Measurements from ENCODE around the gene PCCA.
"Not testable (repeated sequence)": the region's sequence is repeated elsewhere in the genome, so short reads cannot be mapped to it uniquely, and the experiment has no call there.

PCCA gene

GRCh38 chr13:100269837-100270236 is 180.9 kb downstream of the PCCA start:
- Histone ChIP-seq H3K4me3 (ENCODE audit: low read depth, low read length) (no peak overlapping the region), H3K27me3 (replicated peaks) (no peaks in the 10 kb centered on the region), H3K27ac (no peak overlapping the region), H3K36me3 (replicated peaks) (peaks cover 2% of the 10 kb centered on the region)
- in situ Hi-C loops (cut with HindIII; ENCODE audit: low pct_ligation_motif_present, low sequenced_read_pairs) = no loop called here
- peak; percentile 66 for DNase-seq
- no peak for TF ChIP-seq CTCF (IDR thresholded peaks at IDR 0.05; ENCODE audit: low read depth, low read length, missing control alignments)

GRCh38 chr13:100273138-100273537 is 184.2 kb downstream of the PCCA start:
- in situ Hi-C loops (cut with HindIII; ENCODE audit: low pct_ligation_motif_present, low sequenced_read_pairs) = no loop called here
- H3K36me3 ChIP-seq (replicated peaks) = peaks cover 2% of the 10 kb centered on the region
- TF ChIP-seq CTCF (IDR thresholded peaks at IDR 0.05; ENCODE audit: low read depth, low read length, missing control alignments) = no peak
- no peak for DNase-seq
- H3K27ac ChIP-seq = no peak overlapping the region
- H3K4me3 ChIP-seq (ENCODE audit: low read depth, low read length) = no peak overlapping the region
- H3K27me3 ChIP-seq (replicated peaks) = no peaks in the 10 kb centered on the region

GRCh38 chr13:100273552-100273951 is 184.7 kb downstream of the PCCA start:
- no peaks in the 10 kb centered on the region for H3K27me3 ChIP-seq (replicated peaks)
- DNase-seq = no peak
- H3K36me3 ChIP-seq (replicated peaks) = peaks cover 2% of the 10 kb centered on the region
- no peak overlapping the region for H3K4me3 ChIP-seq (ENCODE audit: low read depth, low read length)
- in situ Hi-C loops (cut with HindIII; ENCODE audit: low pct_ligation_motif_present, low sequenced_read_pairs) = no loop called here
- TF ChIP-seq CTCF (IDR thresholded peaks at IDR 0.05; ENCODE audit: low read depth, low read length, missing control alignments) = no peak
- H3K27ac ChIP-seq = no peak overlapping the region

- Histone ChIP-seq H3K36me3 (replicated peaks) (no peaks in the 10 kb centered on the region), H3K4me3 (ENCODE audit: low read depth, low read length) (no peak overlapping the region), H3K27ac (no peak overlapping the region), H3K27me3 (replicated peaks) (no peaks in the 10 kb centered on the region)
- in situ Hi-C loops (cut with HindIII; ENCODE audit: low pct_ligation_motif_present, low sequenced_read_pairs) = no loop called here
- peak; percentile 36 for DNase-seq
- TF ChIP-seq CTCF (IDR thresholded peaks at IDR 0.05; ENCODE audit: low read depth, low read length, missing control alignments) = no peak
Observed at GRCh38 chr13:100274942-100275506, 186.1 kb downstream of the PCCA start.

GRCh38 chr13:100275746-100276145 is 186.9 kb downstream of the PCCA start:
- no peak overlapping the region for H3K27ac ChIP-seq
- no peaks in the 10 kb centered on the region for H3K27me3 ChIP-seq (replicated peaks)
- H3K4me3 ChIP-seq (ENCODE audit: low read depth, low read length) = no peak overlapping the region
- TF ChIP-seq CTCF (IDR thresholded peaks at IDR 0.05; ENCODE audit: low read depth, low read length, missing control alignments) = no peak
- no peak for DNase-seq
- in situ Hi-C loops (cut with HindIII; ENCODE audit: low pct_ligation_motif_present, low sequenced_read_pairs) = no loop called here
- no peaks in the 10 kb centered on the region for H3K36me3 ChIP-seq (replicated peaks)

- Histone ChIP-seq H3K36me3 (replicated peaks) (no peaks in the 10 kb centered on the region), H3K27ac (no peak overlapping the region), H3K27me3 (replicated peaks) (no peaks in the 10 kb centered on the region), H3K4me3 (ENCODE audit: low read depth, low read length) (no peak overlapping the region)
- no peak for TF ChIP-seq CTCF (IDR thresholded peaks at IDR 0.05; ENCODE audit: low read depth, low read length, missing control alignments)
- DNase-seq = peak; percentile 12
- in situ Hi-C loops (cut with HindIII; ENCODE audit: low pct_ligation_motif_present, low sequenced_read_pairs) = no loop called here
Observed at GRCh38 chr13:100280681-100281080, 191.8 kb downstream of the PCCA start.

GRCh38 chr13:100282306-100282705 is 193.4 kb downstream of the PCCA start:
- H3K27me3 ChIP-seq (replicated peaks); DNase-seq; H3K27ac ChIP-seq; H3K36me3 ChIP-seq (replicated peaks); in situ Hi-C loops (cut with HindIII; ENCODE audit: low pct_ligation_motif_present, low sequenced_read_pairs); H3K4me3 ChIP-seq (ENCODE audit: low read depth, low read length): not testable (repeated sequence)

All from brain microvascular endothelial cell (primary cell).